A673 (cell line): ENCODE results near the gene CDC42EP3. TPM values are rescaled to one million over a fixed set of nuclear protein-coding genes. Genes with fewer than 3 reads are reported as not detected.

ENCODE experiments used
- BruUV-seq: library from RNA; stranded (reverse); fragments of 400-500 nt; replicated peaks from 2 replicates; lab custom pipeline; 2021; lab: Mats Ljungman, UMichigan
- CTCF ChIA-PET: fragments of 300-600 bp; sonication (Branson Sonifier 250); formaldehyde crosslinking; loops from one replicate; lab custom pipeline; 2022; ENCODE audit warnings: antibody characterized with exemption; lab: Charles Lee
- POLR2A ChIA-PET: fragments of 300-600 bp; sonication (Branson Sonifier 250); formaldehyde crosslinking; loops from one replicate; lab custom pipeline; 2022; ENCODE audit warnings: antibody characterized with exemption; ENCODE audit not compliant: low non-redundant PET; lab: Charles Lee
- DNase-seq: peaks from one replicate; pipeline ENCODE4 v3.0.0-alpha.2; 2015; ENCODE audit warnings: low spot score
- H3K27ac ChIP-seq: fragments of 200-600 bp; sonication (generic); 2 replicates; pipeline ENCODE4 v1.5.1; 2016; ENCODE audit warnings: mixed run types, low read depth, mild to moderate bottlenecking, mixed read lengths, antibody characterized with exemption, low read length; ENCODE audit not compliant: poor library complexity, severe bottlenecking
- H3K27me3 ChIP-seq: fragments of 200-600 bp; sonication (generic); replicated peaks from 2 replicates; pipeline ENCODE4 v1.6.1; 2017; ENCODE audit warnings: mixed run types, low read depth, mild to moderate bottlenecking, mixed read lengths, antibody characterized with exemption, low read length; ENCODE audit not compliant: insufficient read depth, poor library complexity
- H3K36me3 ChIP-seq: fragments of 200-600 bp; sonication (generic); 2 replicates; pipeline ENCODE4 v1.6.1; 2016; ENCODE audit warnings: mixed run types, mild to moderate bottlenecking, mixed read lengths, antibody characterized with exemption, low read length; ENCODE audit not compliant: insufficient read depth, poor library complexity, severe bottlenecking
- H3K4me1 ChIP-seq: fragments of 200-600 bp; sonication (generic); 2 replicates; pipeline ENCODE4 v1.6.1; 2017; ENCODE audit warnings: mixed run types, mild to moderate bottlenecking, mixed read lengths, antibody characterized with exemption, low read length; ENCODE audit not compliant: insufficient read depth, poor library complexity, severe bottlenecking
- H3K4me3 ChIP-seq: fragments of 200-600 bp; sonication (generic); 2 replicates; pipeline ENCODE4 v1.5.1; 2016; ENCODE audit warnings: low read depth, mixed run types, mild to moderate bottlenecking, mixed read lengths, low read length; ENCODE audit not compliant: poor library complexity, severe bottlenecking
- H3K9me3 ChIP-seq: fragments of 200-600 bp; sonication (generic); 2 replicates; pipeline ENCODE4 v1.6.1; 2016; ENCODE audit warnings: mixed run types, low read depth, mild to moderate bottlenecking, mixed read lengths, antibody characterized with exemption, low read length; ENCODE audit not compliant: poor library complexity, severe bottlenecking
- EZH2 ChIP-seq: fragments of 200-600 bp; sonication (generic); IDR thresholded peaks from 2 replicates; pipeline ENCODE4 v1.6.1; 2017; ENCODE audit warnings: borderline replicate concordance, low read depth, mild to moderate bottlenecking, mixed read lengths, antibody characterized with exemption, low read length; ENCODE audit not compliant: poor library complexity, severe bottlenecking
- intact Hi-C: fragments of 100-400 bp; cut with micrococcal nuclease; formaldehyde crosslinking; loops from one replicate; pipeline ENCODE4 v1.10.0; 2022; ENCODE audit not compliant: unreplicated experiment
- total RNA-seq: library from RNA; stranded (reverse); gene quantifications from 2 replicates; pipeline ENCODE4 v1.2.3, GENCODE V29; 2021
- TF ChIP-seq, protein P1 (sequence below): fragments of 300-800, 200-600 bp; sonication (generic); conservative IDR thresholded peaks from 2 replicates; pipeline ENCODE4 v1.5.1; 2017; ENCODE audit warnings: low read depth, mild to moderate bottlenecking, antibody characterized with exemption, low read length, moderate library complexity, mixed read lengths

The CDC42EP3 gene
- total RNA-seq, 1 experiment from 2014 or later, result 12.2 TPM

DNA sequence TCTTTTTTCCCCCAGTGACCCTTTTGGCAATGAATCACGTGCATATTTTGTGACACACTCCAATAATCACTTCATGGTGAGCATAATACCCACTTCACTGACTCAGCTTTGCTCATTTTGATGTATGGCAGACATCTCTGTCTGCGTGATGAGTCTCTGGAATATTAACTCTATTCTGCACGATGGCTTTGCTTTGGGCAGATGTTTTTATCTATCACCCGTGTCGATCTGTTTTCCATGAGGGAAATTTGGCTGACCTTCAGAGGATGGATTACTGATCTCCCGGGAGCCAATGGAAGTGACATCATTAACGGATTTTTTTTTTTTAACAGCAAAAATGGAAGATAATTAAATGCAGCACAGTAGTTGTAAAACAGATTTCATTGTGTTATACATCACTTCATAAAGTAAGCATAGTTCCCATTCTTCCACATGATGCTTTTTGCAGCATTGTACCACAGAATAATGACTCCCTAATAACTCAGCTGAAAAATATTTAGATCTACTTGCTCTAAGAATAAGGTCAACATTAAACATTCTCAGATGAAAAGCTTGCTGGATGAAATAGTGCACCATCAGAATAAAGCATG, 29.8 kb downstream of the CDC42EP3 start:
- DNase-seq, result peak; percentile 40
- TF ChIP-seq EZH2, result no peak
- TF ChIP-seq, protein P1, sequence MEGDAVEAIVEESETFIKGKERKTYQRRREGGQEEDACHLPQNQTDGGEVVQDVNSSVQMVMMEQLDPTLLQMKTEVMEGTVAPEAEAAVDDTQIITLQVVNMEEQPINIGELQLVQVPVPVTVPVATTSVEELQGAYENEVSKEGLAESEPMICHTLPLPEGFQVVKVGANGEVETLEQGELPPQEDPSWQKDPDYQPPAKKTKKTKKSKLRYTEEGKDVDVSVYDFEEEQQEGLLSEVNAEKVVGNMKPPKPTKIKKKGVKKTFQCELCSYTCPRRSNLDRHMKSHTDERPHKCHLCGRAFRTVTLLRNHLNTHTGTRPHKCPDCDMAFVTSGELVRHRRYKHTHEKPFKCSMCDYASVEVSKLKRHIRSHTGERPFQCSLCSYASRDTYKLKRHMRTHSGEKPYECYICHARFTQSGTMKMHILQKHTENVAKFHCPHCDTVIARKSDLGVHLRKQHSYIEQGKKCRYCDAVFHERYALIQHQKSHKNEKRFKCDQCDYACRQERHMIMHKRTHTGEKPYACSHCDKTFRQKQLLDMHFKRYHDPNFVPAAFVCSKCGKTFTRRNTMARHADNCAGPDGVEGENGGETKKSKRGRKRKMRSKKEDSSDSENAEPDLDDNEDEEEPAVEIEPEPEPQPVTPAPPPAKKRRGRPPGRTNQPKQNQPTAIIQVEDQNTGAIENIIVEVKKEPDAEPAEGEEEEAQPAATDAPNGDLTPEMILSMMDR, result no peak
- Histone ChIP-seq H3K27ac (no peak overlapping the region), H3K4me3 (no peak overlapping the region), H3K27me3 (no peaks in the 10 kb centered on the region), H3K4me1 (peaks cover 8% of the 10 kb centered on the region), H3K36me3 (no peaks in the 10 kb centered on the region), H3K9me3 (no peaks in the 10 kb centered on the region)
- no TSS peak for BruUV-seq
- intact Hi-C loops, result no loop called here
- POLR2A ChIA-PET, result no interaction called here
- CTCF ChIA-PET, result no interaction called here

DNA sequence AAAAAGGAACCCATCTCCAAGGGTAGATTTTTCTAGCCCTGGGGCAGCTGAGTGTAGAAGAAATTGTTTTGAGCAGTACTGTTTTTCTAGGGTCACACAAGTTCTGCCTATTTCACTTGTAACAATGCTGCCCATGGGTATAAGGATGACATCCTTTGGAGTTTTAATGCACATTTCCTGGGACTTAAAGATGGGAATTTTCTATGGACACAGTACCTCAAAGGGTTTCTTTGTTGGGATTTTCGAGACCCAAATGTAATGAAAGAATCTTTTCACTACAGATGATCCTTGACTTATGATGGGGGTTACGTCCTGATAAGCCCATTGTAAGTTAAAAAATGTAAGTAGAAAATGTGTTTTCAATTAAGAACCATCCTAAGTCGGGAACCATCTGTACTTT, 31.8 kb downstream of the CDC42EP3 start:
- intact Hi-C loops, result no loop called here
- POLR2A ChIA-PET, result no interaction called here
- no peak overlapping the region for H3K4me3 ChIP-seq

DNA sequence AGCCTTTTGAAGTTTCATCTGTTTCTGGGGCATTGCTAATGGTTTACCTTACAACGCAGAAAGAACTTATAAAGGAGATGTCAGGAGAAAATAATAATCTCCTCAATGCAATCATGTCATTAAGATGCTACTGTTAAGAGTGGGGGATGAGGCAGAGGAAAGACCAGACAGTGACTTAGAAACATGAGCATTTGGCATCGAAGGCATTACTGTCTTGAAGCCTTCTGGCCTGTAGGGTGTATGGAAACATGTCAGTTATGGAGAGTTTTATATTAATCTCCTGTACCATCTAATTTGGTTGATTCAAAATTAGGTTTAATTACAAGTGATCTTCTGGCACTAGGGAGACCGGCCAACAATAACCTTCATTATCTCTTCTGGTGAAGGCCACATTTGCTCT, 32.5 kb downstream of the CDC42EP3 start:
- no peaks in the 10 kb centered on the region for H3K36me3 ChIP-seq
- intact Hi-C loops, result no loop called here
- ChIA-PET POLR2A (no interaction called here), CTCF (no interaction called here)
- BruUV-seq, result no TSS peak
- H3K27ac ChIP-seq, result no peak overlapping the region
- DNase-seq, result no peak
- H3K9me3 ChIP-seq, result no peaks in the 10 kb centered on the region
- no peak for TF ChIP-seq EZH2
- TF ChIP-seq, protein P1, result no peak
- H3K4me1 ChIP-seq, result peaks cover 8% of the 10 kb centered on the region
- no peak overlapping the region for H3K4me3 ChIP-seq
- H3K27me3 ChIP-seq, result no peaks in the 10 kb centered on the region

More for the DNA sequence above, 31.8 kb downstream of the CDC42EP3 start:
- BruUV-seq, result no TSS peak
- H3K36me3 ChIP-seq, result no peaks in the 10 kb centered on the region
- no peak for TF ChIP-seq EZH2
- TF ChIP-seq, protein P1, result no peak
- no peaks in the 10 kb centered on the region for H3K9me3 ChIP-seq
- no peak overlapping the region for H3K27ac ChIP-seq
- CTCF ChIA-PET, result no interaction called here
- H3K4me1 ChIP-seq, result peaks cover 8% of the 10 kb centered on the region
- no peaks in the 10 kb centered on the region for H3K27me3 ChIP-seq
- DNase-seq, result no peak
